Heart left ventricle (tissue), 16 donors: ENCODE results near the gene NELFB. TPM values are rescaled to one million over a fixed set of nuclear protein-coding genes. Genes with fewer than 3 reads are reported as not detected.

Experiments used
- ATAC-seq, 4 donors: fragments of 200-7000 bp; cut with Tn5 transposase; one replicate each; pipeline ENCODE4 v1.9.1; 2020 to 2022; ENCODE audit warnings: moderate library complexity in 4 of 4, mild to moderate bottlenecking in 3 of 4, moderate number of reproducible peaks in 1 of 4
- DNase-seq, 5 donors: peaks; one replicate each; pipeline ENCODE4 v3.0.0-alpha.2; 2020
- H3K27ac ChIP-seq, 12 donors: fragments of 200-600 bp; sonication (generic) in 4 of 12; one replicate each; pipeline versions ENCODE4 v1.5.0 to v1.8.0; 2016 to 2022; ENCODE audit warnings: mild to moderate bottlenecking in 2 of 12
- H3K27me3 ChIP-seq, 9 donors: fragments of 200-600 bp; sonication (generic) in 2 of 9; one replicate each; pipeline versions ENCODE4 v1.5.1 to v1.8.0; 2016 to 2022; ENCODE audit warnings: mild to moderate bottlenecking in 3 of 9
- H3K36me3 ChIP-seq, 9 donors: fragments of 200-600 bp; sonication (generic) in 2 of 9; one replicate each; pipeline versions ENCODE4 v1.5.0 to v1.8.0; 2018 to 2022; ENCODE audit warnings: mild to moderate bottlenecking in 2 of 9
- H3K4me1 ChIP-seq, 12 donors: fragments of 200-600 bp; sonication (generic) in 4 of 12; one replicate each; pipeline versions ENCODE4 v1.5.0 to v1.8.0; 2016 to 2022; ENCODE audit warnings: mild to moderate bottlenecking in 3 of 12
- H3K4me3 ChIP-seq, 12 donors: fragments of 200-600 bp; sonication (generic) in 4 of 12; one replicate each; pipeline versions ENCODE4 v1.5.0 to v1.8.0; 2017 to 2022; ENCODE audit warnings: mild to moderate bottlenecking in 9 of 12, moderate library complexity in 4 of 12
- H3K9me3 ChIP-seq, 12 donors: fragments of 200-600 bp; sonication (generic) in 4 of 12; one replicate each; pipeline versions ENCODE4 v1.5.0 to v1.8.0; 2016 to 2022; ENCODE audit warnings: mild to moderate bottlenecking in 1 of 12
- CTCF ChIP-seq, 12 donors: fragments of 200-600 bp; sonication (generic) in 4 of 12; IDR thresholded peaks; one replicate each; pipeline versions ENCODE4 v1.5.0 to v1.8.0; 2018 to 2022; ENCODE audit warnings: antibody characterized with exemption in 12 of 12, mild to moderate bottlenecking in 5 of 12
- POLR2A ChIP-seq, 2 donors: fragments of 450-650 bp; IDR thresholded peaks; one replicate each; pipeline ENCODE4 v1.6.1; 2017; ENCODE audit warnings: antibody characterized with exemption in 2 of 2, mild to moderate bottlenecking in 2 of 2, moderate library complexity in 2 of 2
- WGBS, 4 donors: extraction: QIAGEN DNeasy Blood & Tissue Kit in 2 of 4; methylation state at CpG; one replicate each; pipeline versions ENCODE4 v1.1.5 to v1.1.7; 2013 to 2018; 5-methylcytosine and 5-hydroxymethylcytosine counted together
- intact Hi-C, 10 donors: fragments of 100-400 bp; cut with DNase I; formaldehyde crosslinking; loops; one replicate each; pipeline versions ENCODE4 v1.11.1 to v1.14.2; 2022
- polyA plus RNA-seq, 2 donors: library from polyadenylated mRNA; stranded (reverse); fragments of 200-250 nt; gene quantifications; one replicate each; pipeline ENCODE4 v1.2.3, GENCODE V29; 2013
- total RNA-seq, 9 donors: library from RNA; depleted of rRNA in 2 of 9; stranded (reverse); fragments of >200 nt in 2 of 9; fragmentation: NEBNext Ultra II Directional in 3 of 9; extraction: Animal tissue kit (Norgen Biotek cat#: 25700) in 3 of 9; gene quantifications; one replicate each; pipeline versions ENCODE4 v1.1.0 to v1.2.4, GENCODE V29; 2016 to 2023
- donor health status: ischemic (EF 13 %, LVEDD 7.1; RV severe dilation, severe dysfunction).
- donor health status: healthy with polysubstance abuse.
- donor health status: DM: no; HTN: yes; CAD: no.
- donor health status: DM: no; HTN: no; CAD: no.
- donor health status: ischemic (EF 25% LVEDD 6.9; RV normal size, moderate dysfunction).
- donor health status: ischemic (EF 25% LVEDD 5.7; RV mildly dilated, moderate dysfunction).
- donor health status: healthy.
- donor health status: DM: yes; HTN: yes; CAD: no.
- donor health status: ischemic (EF 35%, LVEDD 5.7; RV mildly dilated, moderate dysfunction).
- donor health status: nonischemic (EF 11% LVEDD 7.7; RV severe dilation, severe dysfunction).
- donor health status: DM: yes; HTN: yes; CAD: no.
- donor health status: PGD.
- donor health status: ischemic (EF 29% LVEDD 5.4; RV normal size, mild dysfunction).
- donor health status: nonischemic (EF 23%, LVEDD 6.1; RV moderate dilation, normal function).

The NELFB gene
- total and polyA plus RNA-seq, 11 donors = 31.4 to 77.8 (median 38.1) TPM

GRCh38 chr9:137266585-137267453 lies 11.7 kb downstream of the NELFB start:
- DNase-seq = peak in 3 of 5 donors; percentile 7 to 63 (median 26)
- no peaks in the 10 kb centered on the region for H3K9me3 ChIP-seq
- intact Hi-C loops = no loop called here
- no peak for TF ChIP-seq CTCF (IDR thresholded peaks at IDR 0.05)
- no peak for TF ChIP-seq POLR2A (IDR thresholded peaks at IDR 0.05)
- H3K36me3 ChIP-seq = peaks cover 0 to 73% (median 53%) of the 10 kb centered on the region in 9 donors
- peaks cover 3 to 61% (median 27%) of the 10 kb centered on the region in 12 donors for H3K4me1 ChIP-seq
- WGBS, 4 donors = 91 to 95% (median 92%) methylated on average over 31 to 34 of the region's 34 CpGs
- no peaks in the 10 kb centered on the region for H3K27me3 ChIP-seq
- no peak overlapping the region for H3K4me3 ChIP-seq
- no peak overlapping the region for H3K27ac ChIP-seq
- no peak for ATAC-seq

- DNase-seq (peak in 1 of 5 donors; percentile 7), ATAC-seq (no peak)
- intact Hi-C loops = no loop called here
- H3K27me3 ChIP-seq = no peaks in the 10 kb centered on the region
- H3K36me3 ChIP-seq = peaks cover 0 to 83% (median 56%) of the 10 kb centered on the region in 9 donors
- H3K27ac ChIP-seq = peak overlapping the region in 11 of 12 donors; percentile 67 to 93 (median 82)
- WGBS, 4 donors = 84 to 93% (median 90%) methylated on average over 4 to 6 of the region's 6 CpGs
- H3K9me3 ChIP-seq = no peaks in the 10 kb centered on the region
- peaks cover 3 to 62% (median 30%) of the 10 kb centered on the region in 12 donors for H3K4me1 ChIP-seq
- H3K4me3 ChIP-seq = peak overlapping the region in 8 of 12 donors; percentile 30 to 53 (median 43)
- TF ChIP-seq POLR2A (IDR thresholded peaks at IDR 0.05) (no peak), CTCF (IDR thresholded peaks at IDR 0.05) (no peak)
Measured at GRCh38 chr9:137267933-137268355, 12.8 kb downstream of the NELFB start.

GRCh38 chr9:137268538-137269201 lies 13.5 kb downstream of the NELFB start:
- Histone ChIP-seq H3K4me1 (peaks cover 3 to 62% (median 30%) of the 10 kb centered on the region in 12 donors), H3K27me3 (no peaks in the 10 kb centered on the region), H3K4me3 (peak overlapping the region in 10 of 12 donors; percentile 30 to 53 (median 40)), H3K9me3 (no peaks in the 10 kb centered on the region), H3K36me3 (peaks cover 0 to 85% (median 58%) of the 10 kb centered on the region in 9 donors), H3K27ac (peak overlapping the region; percentile 67 to 93 (median 82))
- peak in 4 of 5 donors; percentile 37 to 66 (median 52) for DNase-seq
- intact Hi-C loops = no loop called here
- ATAC-seq = peak; percentile 6 to 36 (median 27)
- no peak for TF ChIP-seq CTCF (IDR thresholded peaks at IDR 0.05)
- TF ChIP-seq POLR2A (IDR thresholded peaks at IDR 0.05) = no peak
- WGBS, 4 donors = 46 to 66% (median 55%) methylated on average over 19 of the region's 19 CpGs
